Liver (tissue), 9 donors: ENCODE data around the gene RSPO4. TPM values are rescaled to one million over a fixed set of nuclear protein-coding genes. Genes with fewer than 3 reads are reported as not detected.

Experiments used
- DNase-seq: peaks from one replicate; pipeline ENCODE4 v3.0.0-alpha.2; 2017; ENCODE audit warnings: low spot score
- H3K27ac ChIP-seq, 2 donors: one replicate each; pipeline ENCODE4 v1.7.0; 2013; ENCODE audit warnings: inconsistent platforms in 2 of 2, low read length in 2 of 2, control low read depth in 1 of 2, low read depth in 1 of 2, mild to moderate bottlenecking in 1 of 2
- H3K27me3 ChIP-seq, 4 donors: one replicate each; pipeline versions ENCODE4 v1.6.1 to v1.7.0; 2013; ENCODE audit warnings: low read length in 3 of 4, inconsistent platforms in 1 of 4, mild to moderate bottlenecking in 1 of 4, moderate library complexity in 1 of 4; ENCODE audit not compliant: control insufficient read depth in 4 of 4, insufficient read depth in 4 of 4
- H3K36me3 ChIP-seq, 4 donors: one replicate each; pipeline versions ENCODE4 v1.6.1 to v1.7.0; 2013; ENCODE audit warnings: low read length in 3 of 4, mild to moderate bottlenecking in 3 of 4, low read depth in 1 of 4, moderate library complexity in 1 of 4; ENCODE audit not compliant: control insufficient read depth in 4 of 4, insufficient read depth in 3 of 4
- H3K4me1 ChIP-seq, 4 donors: one replicate each; pipeline versions ENCODE4 v1.6.1 to v1.7.0; 2013; ENCODE audit warnings: low read length in 3 of 4, mild to moderate bottlenecking in 3 of 4, moderate library complexity in 1 of 4; ENCODE audit not compliant: control insufficient read depth in 4 of 4, insufficient read depth in 4 of 4
- H3K4me3 ChIP-seq, 3 donors: one replicate each; pipeline versions ENCODE4 v1.6.1 to v1.7.0; 2013; ENCODE audit warnings: low read length in 3 of 3, control low read depth in 1 of 3, low read depth in 1 of 3, mild to moderate bottlenecking in 1 of 3
- H3K9ac ChIP-seq, 2 donors: one replicate each; pipeline ENCODE4 v1.7.0; 2013; ENCODE audit warnings: low read length in 2 of 2, mild to moderate bottlenecking in 2 of 2, moderate library complexity in 2 of 2, control low read depth in 1 of 2, low read depth in 1 of 2
- H3K9me3 ChIP-seq, 4 donors: one replicate each; pipeline versions ENCODE4 v1.6.1 to v1.7.0; 2013; ENCODE audit warnings: low read length in 3 of 4; ENCODE audit not compliant: control insufficient read depth in 4 of 4
- ATF3 ChIP-seq: IDR thresholded peaks from 2 replicates; pipeline ENCODE4 v1.6.1; 2016; ENCODE audit warnings: antibody characterized with exemption
- CTCF ChIP-seq: fragments of 150-350 bp; IDR thresholded peaks from 2 replicates; pipeline ENCODE4 v1.5.1; 2017; ENCODE audit warnings: improper control_type of control experiment, low read depth, low read length; ENCODE audit not compliant: missing input control
- FOXA1 ChIP-seq: IDR thresholded peaks from 2 replicates; pipeline ENCODE4 v1.6.1; 2016; ENCODE audit warnings: antibody characterized with exemption
- FOXA2 ChIP-seq: IDR thresholded peaks from 2 replicates; pipeline ENCODE4 v1.6.1; 2016; ENCODE audit warnings: antibody characterized with exemption
- GABPA ChIP-seq, 2 donors: IDR thresholded peaks in 1 of 2; conservative IDR thresholded peaks in 1 of 2; 2 replicates each; pipeline ENCODE4 v1.6.1; 2016; ENCODE audit warnings: antibody characterized with exemption in 2 of 2, mild to moderate bottlenecking in 1 of 2, moderate library complexity in 1 of 2
- HNF4G ChIP-seq: IDR thresholded peaks from 2 replicates; pipeline ENCODE4 v1.6.1; 2016; ENCODE audit warnings: antibody characterized with exemption
- JUND ChIP-seq, 2 donors: IDR thresholded peaks; 2 replicates each; pipeline ENCODE4 v1.6.1; 2016; ENCODE audit warnings: antibody characterized with exemption in 2 of 2
- MAX ChIP-seq: IDR thresholded peaks from 2 replicates; pipeline ENCODE4 v1.6.1; 2016; ENCODE audit warnings: antibody characterized with exemption
- NR2F2 ChIP-seq: IDR thresholded peaks from 2 replicates; pipeline ENCODE4 v1.6.1; 2016; ENCODE audit warnings: antibody characterized with exemption
- RAD21 ChIP-seq, 2 donors: IDR thresholded peaks; 2 replicates each; pipeline ENCODE4 v1.6.1; 2016; ENCODE audit warnings: antibody characterized with exemption in 2 of 2, mild to moderate bottlenecking in 2 of 2
- REST ChIP-seq: IDR thresholded peaks from 2 replicates; pipeline ENCODE4 v1.6.1; 2016; ENCODE audit warnings: antibody characterized with exemption, mild to moderate bottlenecking
- SP1 ChIP-seq: IDR thresholded peaks from 2 replicates; pipeline ENCODE4 v1.6.1; 2018; ENCODE audit warnings: antibody characterized with exemption, mild to moderate bottlenecking
- TAF1 ChIP-seq: conservative IDR thresholded peaks from 2 replicates; pipeline ENCODE4 v1.6.1; 2016; ENCODE audit warnings: antibody characterized with exemption, mild to moderate bottlenecking
- YY1 ChIP-seq: IDR thresholded peaks from 2 replicates; pipeline ENCODE4 v1.6.1; 2016; ENCODE audit warnings: antibody characterized with exemption, mild to moderate bottlenecking
- ZBTB33 ChIP-seq: IDR thresholded peaks from 2 replicates; pipeline ENCODE4 v1.6.1; 2016; ENCODE audit warnings: antibody characterized with exemption
- WGBS: extraction: QIAGEN DNeasy Blood & Tissue Kit; methylation state at CpG from one replicate; pipeline ENCODE4 v1.1.7; 2013; 5-methylcytosine and 5-hydroxymethylcytosine counted together
- polyA plus RNA-seq, 2 donors: library from polyadenylated mRNA; stranded (reverse) in 1 of 2; unstranded in 1 of 2; fragments of 200-250 nt in 1 of 2; fragments of >200 nt in 1 of 2; fragmentation: Nextera tagmentation in 1 of 2; extraction: Ambion mirVana in 1 of 2; gene quantifications; one replicate each; pipeline versions ENCODE4 v1.2.1 to v1.2.3, GENCODE V29; 2013 to 2015
- total RNA-seq, 2 donors: library from RNA; depleted of rRNA; stranded (reverse); fragments of >200 nt; gene quantifications; one replicate each; pipeline ENCODE4 v1.2.3, GENCODE V29; 2014
- donor health status: healthy.
- donor health status: healthy.
- donor health status: healthy.
- donor health status: healthy.
- donor health status: healthy.

Gene RSPO4
- total and polyA plus RNA-seq, 4 donors: not detected

GRCh38 chr20:910870-911770, 91.0 kb downstream of the RSPO4 start:
- no peaks in the 10 kb centered on the region for H3K4me1 ChIP-seq
- H3K27me3 ChIP-seq: no peaks in the 10 kb centered on the region
- H3K4me3 ChIP-seq: no peak overlapping the region
- no peak overlapping the region for H3K9ac ChIP-seq
- no peak for DNase-seq
- H3K9me3 ChIP-seq: no peaks in the 10 kb centered on the region
- TF ChIP-seq REST (no peak), SP1 (no peak), TAF1 (no peak), RAD21 (IDR thresholded peaks at IDR 0.05) (no peak), ATF3 (no peak), GABPA (IDR thresholded peaks at IDR 0.05 in 1 of 2, conservative IDR thresholded peaks at IDR 0.05 in 1 of 2) (no peak), FOXA1 (no peak), YY1 (no peak), JUND (IDR thresholded peaks at IDR 0.05) (no peak), CTCF (no peak), MAX (no peak), FOXA2 (no peak), NR2F2 (no peak), HNF4G (no peak), ZBTB33 (no peak)
- H3K36me3 ChIP-seq: no peaks in the 10 kb centered on the region
- H3K27ac ChIP-seq: no peak overlapping the region
- 74% methylated on average over 12 of the region's 12 CpGs for WGBS
